Right lobe of liver (tissue), 4 donors: Measurements from ENCODE around the gene DMKN.

Source experiments
- CTCF ChIP-seq, 4 donors: fragments of 200-600 bp in 3 of 4; fragments of 450-650 bp in 1 of 4; IDR thresholded peaks; one replicate each; pipeline versions ENCODE4 v1.5.1 to v1.8.0; 2016 to 2022; ENCODE audit warnings: antibody characterized with exemption in 4 of 4, mild to moderate bottlenecking in 2 of 4
- POLR2A ChIP-seq: fragments of 450-650 bp; IDR thresholded peaks from one replicate; pipeline ENCODE4 v1.6.1; 2017; ENCODE audit warnings: antibody characterized with exemption, mild to moderate bottlenecking
- donor health status: DM: no; HTN: no; CAD: no.
- donor health status: DM: no; HTN: no; CAD: no.
- donor health status: DM: no; HTN: yes; CAD: no.

GRCh38 chr19:35533822-35534392 is 20.5 kb upstream of the DMKN start:
- TF ChIP-seq POLR2A: no peak
- no peak for TF ChIP-seq CTCF (IDR thresholded peaks at IDR 0.05)
